Measurements from ENCODE around the gene TERC.

TERC gene

DNA sequence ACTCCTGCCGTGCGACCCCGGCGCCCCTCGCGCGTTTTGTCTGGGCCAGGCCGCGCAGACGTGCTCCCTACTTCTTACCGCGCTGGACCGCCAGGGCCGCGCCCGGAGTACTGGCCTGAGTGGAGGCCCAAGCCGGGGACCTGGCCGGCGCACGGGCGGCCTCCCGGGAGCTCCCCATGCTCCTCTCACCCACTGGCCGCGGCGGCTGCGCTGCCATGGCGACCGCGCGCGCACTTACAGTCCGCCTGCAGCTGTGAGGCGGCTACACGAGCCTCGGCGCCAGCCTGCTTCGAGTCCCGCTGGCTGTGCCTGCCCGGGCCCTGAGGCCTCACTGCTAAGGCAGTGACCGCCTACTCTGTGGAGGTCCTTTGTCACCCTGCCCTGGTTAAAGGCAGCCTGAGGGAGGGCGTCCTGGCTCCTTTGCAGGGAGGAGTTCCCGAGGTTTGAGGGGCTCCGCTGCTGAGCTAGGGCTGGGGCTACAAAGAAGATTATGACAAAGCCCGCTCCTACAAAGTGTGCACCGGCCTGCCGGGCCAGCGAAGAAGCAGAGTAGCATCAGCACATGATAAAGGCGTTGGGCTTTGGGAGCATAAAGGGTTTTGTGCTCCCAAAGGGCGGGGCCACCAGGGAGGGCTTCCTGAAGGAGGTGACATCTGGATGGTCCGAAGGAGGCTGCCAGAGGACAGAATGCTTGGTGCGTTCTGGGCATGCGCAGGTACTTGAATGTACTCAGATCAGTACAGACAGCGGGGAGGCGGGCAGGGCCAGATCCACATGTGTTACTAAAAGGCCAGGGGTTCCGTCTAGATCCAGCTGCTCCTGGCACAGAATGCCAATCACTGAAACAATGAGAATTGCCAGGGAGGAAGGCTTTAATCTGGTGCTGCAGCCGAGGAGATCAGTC is 47.7 kb upstream of the TERC start, which contains the start of the genes LRRC34 and LRRIQ4:
TSS of gene LRRC34 (minus strand) at position 573 of the 904 bp plus-strand sequence. CDS start at position 217, 356 bp downstream.
TSS of gene LRRIQ4 (plus strand) at position 539 of the 904 bp plus-strand sequence. CDS start 9,052 bp downstream, outside the sequence.
- Histone ChIP-seq H3K27me3 (ENCODE audit: insufficient read depth, low read length, poor library complexity, severe bottlenecking) (no peaks in the 10 kb centered on the region), H3K9me2 (replicated peaks; ENCODE audit: low read depth, low read length) (no peaks in the 10 kb centered on the region), H4K20me1 (ENCODE audit: insufficient read depth, low read length, poor library complexity, severe bottlenecking) (no peaks in the 10 kb centered on the region), H3K36me3 (ENCODE audit: insufficient read depth, low read length) (no peaks in the 10 kb centered on the region), H3K4me3 (ENCODE audit: low read length, poor library complexity, severe bottlenecking) (peak within 1 kb of the TSS; percentile 81), H2AFZ (ENCODE audit: low read length) (peak within 1 kb of the TSS; percentile 87), H3K9ac (ENCODE audit: low read depth, low read length, poor library complexity, severe bottlenecking) (peak within 1 kb of the TSS; percentile 82), H3K4me2 (ENCODE audit: low read depth, low read length, poor library complexity, severe bottlenecking) (peak within 1 kb of the TSS; percentile 92), H3K79me2 (ENCODE audit: insufficient read depth, low read length) (peaks cover 18% of the 10 kb centered on the region), H3F3A (ENCODE audit: low read depth) (no peaks in the 10 kb centered on the region), H3K4me1 (ENCODE audit: insufficient read depth, low read length, poor library complexity, severe bottlenecking) (peaks cover 37% of the 10 kb centered on the region), H3K9me3 (ENCODE audit: insufficient read depth, low read depth, low read length) (no peaks in the 10 kb centered on the region)
- no peak for TF ChIP-seq EZH2phosphoT487 (IDR thresholded peaks at IDR 0.05; ENCODE audit: borderline replicate concordance)

- H4K20me1 ChIP-seq (ENCODE audit: insufficient read depth, low read length, poor library complexity, severe bottlenecking) = no peaks in the 10 kb centered on the region
- H3K9ac ChIP-seq (ENCODE audit: low read depth, low read length, poor library complexity, severe bottlenecking) = peak overlapping the region; percentile 82
- no peaks in the 10 kb centered on the region for H3K36me3 ChIP-seq (ENCODE audit: insufficient read depth, low read length)
- H3K4me1 ChIP-seq (ENCODE audit: insufficient read depth, low read length, poor library complexity, severe bottlenecking) = peaks cover 37% of the 10 kb centered on the region
- no peaks in the 10 kb centered on the region for H3K9me3 ChIP-seq (ENCODE audit: insufficient read depth, low read depth, low read length)
- H3F3A ChIP-seq (ENCODE audit: low read depth) = no peaks in the 10 kb centered on the region
- H3K9me2 ChIP-seq (replicated peaks; ENCODE audit: low read depth, low read length) = no peaks in the 10 kb centered on the region
- H2AFZ ChIP-seq (ENCODE audit: low read length) = peak overlapping the region; percentile 87
- TF ChIP-seq, protein P1, sequence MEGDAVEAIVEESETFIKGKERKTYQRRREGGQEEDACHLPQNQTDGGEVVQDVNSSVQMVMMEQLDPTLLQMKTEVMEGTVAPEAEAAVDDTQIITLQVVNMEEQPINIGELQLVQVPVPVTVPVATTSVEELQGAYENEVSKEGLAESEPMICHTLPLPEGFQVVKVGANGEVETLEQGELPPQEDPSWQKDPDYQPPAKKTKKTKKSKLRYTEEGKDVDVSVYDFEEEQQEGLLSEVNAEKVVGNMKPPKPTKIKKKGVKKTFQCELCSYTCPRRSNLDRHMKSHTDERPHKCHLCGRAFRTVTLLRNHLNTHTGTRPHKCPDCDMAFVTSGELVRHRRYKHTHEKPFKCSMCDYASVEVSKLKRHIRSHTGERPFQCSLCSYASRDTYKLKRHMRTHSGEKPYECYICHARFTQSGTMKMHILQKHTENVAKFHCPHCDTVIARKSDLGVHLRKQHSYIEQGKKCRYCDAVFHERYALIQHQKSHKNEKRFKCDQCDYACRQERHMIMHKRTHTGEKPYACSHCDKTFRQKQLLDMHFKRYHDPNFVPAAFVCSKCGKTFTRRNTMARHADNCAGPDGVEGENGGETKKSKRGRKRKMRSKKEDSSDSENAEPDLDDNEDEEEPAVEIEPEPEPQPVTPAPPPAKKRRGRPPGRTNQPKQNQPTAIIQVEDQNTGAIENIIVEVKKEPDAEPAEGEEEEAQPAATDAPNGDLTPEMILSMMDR (conservative IDR thresholded peaks at IDR 0.05; ENCODE audit: low read length) = no peak
- no peak for TF ChIP-seq EZH2phosphoT487 (IDR thresholded peaks at IDR 0.05; ENCODE audit: borderline replicate concordance)
- H3K27me3 ChIP-seq (ENCODE audit: insufficient read depth, low read length, poor library complexity, severe bottlenecking) = no peaks in the 10 kb centered on the region
- peak overlapping the region; percentile 81 for H3K4me3 ChIP-seq (ENCODE audit: low read length, poor library complexity, severe bottlenecking)
- peak overlapping the region; percentile 92 for H3K4me2 ChIP-seq (ENCODE audit: low read depth, low read length, poor library complexity, severe bottlenecking)
- H3K79me2 ChIP-seq (ENCODE audit: insufficient read depth, low read length) = peaks cover 18% of the 10 kb centered on the region
Observed at GRCh38 chr3:169811631-169812331, 46.9 kb upstream of the TERC start.

GRCh38 chr3:169809230-169809795 is 44.5 kb upstream of the TERC start:
- H3K4me1 ChIP-seq (ENCODE audit: insufficient read depth, low read length, poor library complexity, severe bottlenecking) = peaks cover 37% of the 10 kb centered on the region
- H3K9ac ChIP-seq (ENCODE audit: low read depth, low read length, poor library complexity, severe bottlenecking) = peak overlapping the region; percentile 8
- TF ChIP-seq, protein P1 (conservative IDR thresholded peaks at IDR 0.05; ENCODE audit: low read length) = no peak
- no peak for TF ChIP-seq EZH2phosphoT487 (IDR thresholded peaks at IDR 0.05; ENCODE audit: borderline replicate concordance)
- peak overlapping the region; percentile 14 for H3K4me3 ChIP-seq (ENCODE audit: low read length, poor library complexity, severe bottlenecking)
- H3K4me2 ChIP-seq (ENCODE audit: low read depth, low read length, poor library complexity, severe bottlenecking) = peak overlapping the region; percentile 54
- H3K79me2 ChIP-seq (ENCODE audit: insufficient read depth, low read length) = peaks cover 18% of the 10 kb centered on the region
- no peak overlapping the region for H2AFZ ChIP-seq (ENCODE audit: low read length)
- H4K20me1 ChIP-seq (ENCODE audit: insufficient read depth, low read length, poor library complexity, severe bottlenecking) = no peaks in the 10 kb centered on the region
- H3K27me3 ChIP-seq (ENCODE audit: insufficient read depth, low read length, poor library complexity, severe bottlenecking) = no peaks in the 10 kb centered on the region
- H3K36me3 ChIP-seq (ENCODE audit: insufficient read depth, low read length) = peaks cover 4% of the 10 kb centered on the region; the same call in 1 of the 2 replicates
- no peaks in the 10 kb centered on the region for H3K9me2 ChIP-seq (replicated peaks; ENCODE audit: low read depth, low read length)
- no peaks in the 10 kb centered on the region for H3F3A ChIP-seq (ENCODE audit: low read depth)
- H3K9me3 ChIP-seq (ENCODE audit: insufficient read depth, low read depth, low read length) = no peaks in the 10 kb centered on the region

Data from Loucy (cell line).